ENCODE measurements around the gene RHOBTB3.

GRCh38 chr5:95709967-95710650 lies 21.0 kb upstream of the RHOBTB3 start:
- TF ChIP-seq, protein P1, sequence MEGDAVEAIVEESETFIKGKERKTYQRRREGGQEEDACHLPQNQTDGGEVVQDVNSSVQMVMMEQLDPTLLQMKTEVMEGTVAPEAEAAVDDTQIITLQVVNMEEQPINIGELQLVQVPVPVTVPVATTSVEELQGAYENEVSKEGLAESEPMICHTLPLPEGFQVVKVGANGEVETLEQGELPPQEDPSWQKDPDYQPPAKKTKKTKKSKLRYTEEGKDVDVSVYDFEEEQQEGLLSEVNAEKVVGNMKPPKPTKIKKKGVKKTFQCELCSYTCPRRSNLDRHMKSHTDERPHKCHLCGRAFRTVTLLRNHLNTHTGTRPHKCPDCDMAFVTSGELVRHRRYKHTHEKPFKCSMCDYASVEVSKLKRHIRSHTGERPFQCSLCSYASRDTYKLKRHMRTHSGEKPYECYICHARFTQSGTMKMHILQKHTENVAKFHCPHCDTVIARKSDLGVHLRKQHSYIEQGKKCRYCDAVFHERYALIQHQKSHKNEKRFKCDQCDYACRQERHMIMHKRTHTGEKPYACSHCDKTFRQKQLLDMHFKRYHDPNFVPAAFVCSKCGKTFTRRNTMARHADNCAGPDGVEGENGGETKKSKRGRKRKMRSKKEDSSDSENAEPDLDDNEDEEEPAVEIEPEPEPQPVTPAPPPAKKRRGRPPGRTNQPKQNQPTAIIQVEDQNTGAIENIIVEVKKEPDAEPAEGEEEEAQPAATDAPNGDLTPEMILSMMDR (IDR thresholded peaks at IDR 0.05): no peak
- TF ChIP-seq POLR2AphosphoS5 (IDR thresholded peaks at IDR 0.05): peak; percentile 5

Data from prostate gland (tissue), 2 donors.